ENCODE data around the gene CFAP107. TPM values are rescaled to one million over a fixed set of nuclear protein-coding genes. Genes with fewer than 3 reads are reported as not detected.

Gene CFAP107
- total RNA-seq, 1 donor from 2014 or later, result not detected

GRCh38 chr1:12773438-12773837 is 27.4 kb downstream of the CFAP107 start, which contains the start of gene PRAMEF12:
TSS of gene PRAMEF12 (plus strand) at chr1:12773738. CDS start at chr1:12774868, 1,130 bp downstream.
- Mint-ChIP-seq H3K4me1 (ENCODE audit: unreplicated experiment) (no peaks in the 10 kb centered on the region), H3K27me3 (ENCODE audit: unreplicated experiment) (peaks cover 6% of the 10 kb centered on the region), H3K9me3 (ENCODE audit: unreplicated experiment) (peaks cover 4% of the 10 kb centered on the region), H3K4me3 (ENCODE audit: unreplicated experiment) (no peak within 1 kb of the TSS), H3K36me3 (ENCODE audit: low read depth, unreplicated experiment) (no peaks in the 10 kb centered on the region), H3K27ac (ENCODE audit: unreplicated experiment) (no peak within 1 kb of the TSS)
- DNase-seq (ENCODE audit: low spot score), result no peak
- TF ChIP-seq CTCF (IDR thresholded peaks at IDR 0.05; ENCODE audit: unreplicated experiment), result no peak

DNA sequence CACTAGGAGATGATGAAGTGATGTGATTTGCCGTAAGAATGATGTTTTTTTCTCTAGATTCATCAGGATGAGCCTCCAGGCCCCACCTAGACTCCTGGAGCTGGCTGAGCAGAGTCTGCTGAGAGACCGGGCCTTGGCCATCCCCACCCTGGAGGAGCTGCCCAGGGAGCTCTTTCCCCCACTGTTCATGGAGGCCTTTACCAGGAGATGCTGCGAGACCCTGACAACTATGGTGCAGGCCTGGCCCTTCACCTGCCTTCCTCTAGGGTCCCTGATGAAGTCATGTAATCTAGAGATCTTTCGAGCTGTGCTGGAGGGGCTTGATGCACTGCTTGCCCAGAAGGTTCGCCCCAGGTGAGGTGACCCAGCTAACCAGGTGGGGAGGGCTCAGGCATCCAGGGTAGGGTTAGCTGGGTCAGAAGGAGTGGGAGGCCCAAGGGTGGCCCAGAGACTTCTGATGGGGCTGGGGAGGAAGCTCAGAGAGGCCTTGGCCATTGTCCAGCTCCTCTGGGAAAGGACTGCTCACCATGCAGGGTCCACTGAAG is 28.9 kb downstream of the CFAP107 start:
- H3K36me3 Mint-ChIP-seq (ENCODE audit: low read depth, unreplicated experiment), result no peaks in the 10 kb centered on the region
- peaks cover 4% of the 10 kb centered on the region for H3K9me3 Mint-ChIP-seq (ENCODE audit: unreplicated experiment)
- no peak for TF ChIP-seq CTCF (IDR thresholded peaks at IDR 0.05; ENCODE audit: unreplicated experiment)
- DNase-seq (ENCODE audit: low spot score), result no peak
- peaks cover 6% of the 10 kb centered on the region for H3K27me3 Mint-ChIP-seq (ENCODE audit: unreplicated experiment)
- no peak overlapping the region for H3K4me3 Mint-ChIP-seq (ENCODE audit: unreplicated experiment)
- no peaks in the 10 kb centered on the region for H3K4me1 Mint-ChIP-seq (ENCODE audit: unreplicated experiment)
- no peak overlapping the region for H3K27ac Mint-ChIP-seq (ENCODE audit: unreplicated experiment)

DNA sequence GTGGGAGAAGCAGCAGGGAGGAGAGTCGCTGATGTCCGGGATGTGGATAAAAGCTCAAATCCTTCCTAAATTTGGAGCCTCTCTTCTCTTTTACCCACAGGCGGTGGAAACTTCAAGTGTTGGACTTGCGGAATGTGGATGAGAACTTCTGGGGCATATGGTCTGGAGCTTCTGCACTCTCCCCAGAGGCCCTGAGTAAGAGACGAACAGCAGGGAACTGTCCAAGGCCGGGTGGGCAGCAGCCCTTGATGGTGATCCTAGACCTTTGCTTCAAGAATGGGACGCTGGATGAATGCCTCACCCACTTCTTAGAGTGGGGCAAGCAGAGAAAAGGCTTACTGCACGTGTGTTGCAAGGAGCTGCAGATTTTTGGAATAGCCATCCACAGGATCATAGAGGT is 29.4 kb downstream of the CFAP107 start:
- TF ChIP-seq CTCF (IDR thresholded peaks at IDR 0.05; ENCODE audit: unreplicated experiment), result no peak
- Mint-ChIP-seq H3K4me3 (ENCODE audit: unreplicated experiment) (no peak overlapping the region), H3K27ac (ENCODE audit: unreplicated experiment) (no peak overlapping the region), H3K27me3 (ENCODE audit: unreplicated experiment) (peaks cover 2% of the 10 kb centered on the region), H3K36me3 (ENCODE audit: low read depth, unreplicated experiment) (no peaks in the 10 kb centered on the region), H3K4me1 (ENCODE audit: unreplicated experiment) (no peaks in the 10 kb centered on the region), H3K9me3 (ENCODE audit: unreplicated experiment) (peaks cover 4% of the 10 kb centered on the region)
- no peak for DNase-seq (ENCODE audit: low spot score)

GRCh38 chr1:12776801-12777557 is 31.0 kb downstream of the CFAP107 start:
- TF ChIP-seq CTCF (IDR thresholded peaks at IDR 0.05; ENCODE audit: unreplicated experiment), result no peak
- no peaks in the 10 kb centered on the region for H3K4me1 Mint-ChIP-seq (ENCODE audit: unreplicated experiment)
- no peak overlapping the region for H3K4me3 Mint-ChIP-seq (ENCODE audit: unreplicated experiment)
- no peak overlapping the region for H3K27ac Mint-ChIP-seq (ENCODE audit: unreplicated experiment)
- peaks cover 4% of the 10 kb centered on the region for H3K9me3 Mint-ChIP-seq (ENCODE audit: unreplicated experiment)
- no peaks in the 10 kb centered on the region for H3K36me3 Mint-ChIP-seq (ENCODE audit: low read depth, unreplicated experiment)
- DNase-seq (ENCODE audit: low spot score), result no peak
- peaks cover 1% of the 10 kb centered on the region for H3K27me3 Mint-ChIP-seq (ENCODE audit: unreplicated experiment)

DNA sequence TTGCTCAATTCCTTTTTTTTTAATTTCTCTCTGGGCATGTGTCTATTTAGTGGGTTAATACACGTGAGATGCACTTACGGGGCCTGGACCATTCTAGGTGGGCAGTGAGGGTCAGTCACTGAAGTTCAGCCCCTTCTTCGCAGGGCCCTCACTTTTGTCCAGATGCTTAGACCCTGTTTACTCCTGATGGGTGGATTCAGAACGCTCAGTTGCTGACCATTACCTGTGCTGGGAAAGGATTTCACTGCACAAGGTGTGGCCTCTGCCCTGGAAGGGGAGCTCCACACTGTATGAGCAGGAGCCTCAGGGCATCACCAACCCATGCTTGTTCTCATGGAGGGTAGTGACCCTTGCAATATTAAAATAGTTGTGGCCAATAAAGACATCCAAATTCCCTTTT is 32.1 kb downstream of the CFAP107 start:
- Mint-ChIP-seq H3K36me3 (ENCODE audit: low read depth, unreplicated experiment) (no peaks in the 10 kb centered on the region), H3K4me1 (ENCODE audit: unreplicated experiment) (no peaks in the 10 kb centered on the region), H3K4me3 (ENCODE audit: unreplicated experiment) (no peak overlapping the region), H3K9me3 (ENCODE audit: unreplicated experiment) (peaks cover 1% of the 10 kb centered on the region), H3K27ac (ENCODE audit: unreplicated experiment) (no peak overlapping the region), H3K27me3 (ENCODE audit: unreplicated experiment) (peaks cover 1% of the 10 kb centered on the region)
- DNase-seq (ENCODE audit: low spot score), result no peak
- TF ChIP-seq CTCF (IDR thresholded peaks at IDR 0.05; ENCODE audit: unreplicated experiment), result no peak

Data from endothelial cell (in vitro differentiated cells).